Upper lobe of left lung (tissue), 4 donors: ENCODE measurements around the gene MPZL1.

Source experiments
- CTCF ChIP-seq, 6 experiments: fragments of 450-650 bp in 4 of 6; fragments of 200-600 bp in 2 of 6; sonication (generic) in 2 of 6; IDR thresholded peaks; one replicate each; pipeline ENCODE4 v1.5.1; 2016 to 2019; ENCODE audit warnings: antibody characterized with exemption in 6 of 6
- EP300 ChIP-seq, 4 donors: sonication (generic); formaldehyde crosslinking; IDR thresholded peaks; one replicate each; pipeline ENCODE4 v1.5.1; 2017; ENCODE audit warnings: antibody characterized with exemption in 4 of 4, control low read depth in 2 of 4
- POLR2A ChIP-seq, 4 donors: fragments of 450-650 bp; IDR thresholded peaks; one replicate each; pipeline ENCODE4 v1.5.1; 2016 to 2017; ENCODE audit warnings: antibody characterized with exemption in 4 of 4, mild to moderate bottlenecking in 2 of 4

- no peak for TF ChIP-seq CTCF (IDR thresholded peaks at IDR 0.05)
- TF ChIP-seq POLR2A (IDR thresholded peaks at IDR 0.05): no peak
- no peak for TF ChIP-seq EP300 (IDR thresholded peaks at IDR 0.05)
Measured at GRCh38 chr1:167776616-167777268, 55.0 kb downstream of the MPZL1 start.
